NOMO-1 treated with dmso at 0.1 percent for 144 hours (cell line): Measurements from ENCODE around the gene RAB3GAP1.

Source experiments
- DNase-seq: peaks from one replicate; lab custom pipeline; 2025; ENCODE audit not compliant: unreplicated experiment; lab: John Stamatoyannopoulos, UW

RAB3GAP1 gene

GRCh38 chr2:135162377-135162776, 110.3 kb downstream of the RAB3GAP1 start:
- DNase-seq, result no peak

DNA sequence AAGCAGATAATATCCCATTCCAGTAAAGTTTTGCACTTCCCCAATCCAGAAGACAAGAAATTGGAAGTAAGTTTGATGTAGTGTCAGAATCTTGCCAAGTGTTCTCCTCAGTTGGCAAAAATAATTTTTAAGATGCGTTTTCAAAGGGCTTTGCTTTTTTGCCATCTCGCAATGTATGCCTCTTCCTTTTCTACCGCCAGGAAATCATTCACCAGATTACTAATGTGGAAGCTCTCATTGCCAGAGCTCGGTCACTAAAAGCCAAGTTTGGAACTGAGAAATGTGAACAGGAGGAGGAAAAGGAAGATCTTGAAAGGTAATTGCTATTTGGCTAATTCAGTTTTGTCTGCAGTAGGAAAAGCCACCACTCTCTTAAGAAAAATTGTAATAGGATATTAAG, 110.7 kb downstream of the RAB3GAP1 start:
- DNase-seq, result no peak

DNA sequence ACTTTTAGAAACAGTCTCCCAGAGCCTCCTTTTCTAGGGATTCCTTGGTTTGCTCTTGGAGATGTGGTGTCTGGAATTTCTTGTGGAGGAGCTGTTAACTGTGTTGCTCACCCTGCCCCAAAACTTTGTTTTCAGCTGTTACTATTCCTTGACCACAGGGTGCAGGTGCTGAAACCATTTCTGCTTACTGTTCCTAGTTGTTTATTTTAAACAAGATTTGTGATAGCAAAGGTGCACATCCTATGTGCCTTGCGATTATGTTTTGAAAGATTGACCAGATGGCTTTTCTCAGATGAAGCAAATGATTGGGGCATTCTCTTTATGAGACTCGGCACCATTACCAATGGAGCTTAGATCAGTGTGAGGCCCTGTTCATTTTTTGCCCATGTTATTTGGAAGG, 111.2 kb downstream of the RAB3GAP1 start:
- DNase-seq, result no peak

DNA sequence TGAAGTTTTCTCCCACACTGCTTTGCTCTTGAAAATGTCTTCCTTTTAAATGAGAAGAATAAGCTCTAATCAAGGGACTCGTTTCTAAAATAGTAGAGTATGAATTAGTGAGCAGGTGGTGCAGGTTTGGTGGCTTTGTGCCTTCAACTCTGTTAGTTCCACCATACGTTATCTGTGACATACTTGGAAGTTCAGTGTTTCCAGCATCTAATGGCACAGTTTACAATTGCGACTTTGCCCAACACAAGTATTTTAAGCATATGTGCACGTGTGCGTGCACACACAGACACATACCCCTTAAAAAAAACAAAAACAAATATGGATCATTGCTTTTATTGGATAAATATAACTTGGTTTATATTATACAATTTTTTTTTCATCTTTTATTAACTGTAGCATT, 111.8 kb downstream of the RAB3GAP1 start:
- DNase-seq, result no peak

- DNase-seq, result no peak
Observed at GRCh38 chr2:135164431-135164830, 112.3 kb downstream of the RAB3GAP1 start.

GRCh38 chr2:135167273-135167672, 115.2 kb downstream of the RAB3GAP1 start:
- no peak for DNase-seq

DNA sequence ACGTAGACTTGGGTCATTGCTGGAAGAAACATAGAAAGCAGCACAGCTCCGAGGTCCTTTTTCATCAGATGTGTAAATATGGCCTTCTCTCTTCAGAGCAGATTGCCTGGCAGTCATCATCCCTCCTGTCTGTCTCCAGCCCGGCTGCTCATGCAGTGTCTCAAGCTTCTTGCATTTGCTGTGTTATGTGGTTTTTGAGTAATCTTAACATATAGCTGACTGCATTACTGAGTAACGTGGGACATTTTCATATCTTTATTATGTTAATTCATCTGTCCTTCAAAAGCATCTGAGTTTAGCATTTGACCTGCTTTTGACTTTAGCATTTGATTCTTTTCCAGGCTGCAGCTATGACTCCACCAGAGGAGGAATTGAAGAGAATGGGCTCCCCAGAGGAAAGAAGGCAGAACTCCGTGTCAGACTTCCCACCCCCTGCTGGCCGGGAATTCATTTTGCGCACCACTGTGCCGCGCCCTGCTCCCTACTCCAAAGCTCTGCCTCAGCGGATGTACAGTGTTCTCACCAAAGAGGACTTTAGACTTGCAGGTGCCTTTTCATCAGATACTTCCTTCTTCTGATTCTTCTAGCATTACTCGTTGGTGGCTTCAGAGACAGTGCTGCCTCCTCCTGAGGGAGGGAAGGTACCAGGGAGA, 116.2 kb downstream of the RAB3GAP1 start:
- no peak for DNase-seq

- DNase-seq, result no peak
Observed at GRCh38 chr2:135169900-135170753, 118.0 kb downstream of the RAB3GAP1 start.

DNA sequence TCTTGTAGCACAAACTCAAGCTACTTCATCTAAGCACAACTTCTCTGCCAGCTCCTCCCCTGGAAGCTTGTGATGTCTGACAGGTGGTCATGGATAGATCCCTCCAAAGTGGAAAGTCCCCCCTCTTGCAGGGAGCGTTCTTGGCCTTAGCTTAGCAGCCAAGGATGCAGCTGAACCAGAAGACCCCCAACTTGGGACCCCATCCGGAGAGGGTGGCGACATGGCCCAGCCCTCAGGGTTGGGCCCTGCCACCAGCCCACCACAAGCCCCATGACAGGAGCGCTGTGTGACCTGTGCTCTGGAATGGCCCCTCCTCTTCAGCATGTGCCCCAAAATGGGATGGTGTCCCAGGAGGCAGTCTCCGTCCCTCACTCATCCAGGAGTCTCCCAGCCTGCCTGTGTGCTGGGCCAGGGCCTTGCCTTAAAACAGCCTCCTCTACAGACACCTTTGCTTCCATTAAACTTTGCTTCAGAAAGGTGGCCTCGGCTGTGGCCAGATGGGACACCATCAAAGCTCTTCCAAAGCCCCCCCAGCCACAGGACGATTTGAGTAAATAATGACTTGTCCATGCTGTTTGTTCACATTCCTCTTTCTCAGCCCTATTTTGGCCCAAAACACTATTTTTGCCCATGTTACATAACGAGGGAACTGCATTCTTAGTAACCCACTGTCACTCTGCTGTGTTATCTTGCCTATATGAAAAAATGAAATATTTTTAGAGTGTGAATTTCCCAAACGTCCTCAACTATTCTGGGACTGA, 122.1 kb downstream of the RAB3GAP1 start:
- DNase-seq, result no peak

DNA sequence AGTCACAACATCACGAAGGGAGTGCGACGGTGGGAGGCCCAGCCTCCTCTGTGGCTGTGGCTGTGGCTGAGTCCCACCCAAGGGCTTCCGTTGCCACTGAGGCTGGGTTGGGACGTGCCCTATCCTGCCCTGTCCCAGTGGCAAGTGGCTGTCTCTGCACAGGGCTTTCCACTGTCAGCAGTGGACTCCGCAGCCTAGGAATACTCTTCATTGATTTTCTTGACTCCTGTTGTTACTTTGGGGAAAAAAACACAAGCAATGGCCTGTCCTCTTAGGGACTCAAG, 122.7 kb downstream of the RAB3GAP1 start:
- no peak for DNase-seq

DNA sequence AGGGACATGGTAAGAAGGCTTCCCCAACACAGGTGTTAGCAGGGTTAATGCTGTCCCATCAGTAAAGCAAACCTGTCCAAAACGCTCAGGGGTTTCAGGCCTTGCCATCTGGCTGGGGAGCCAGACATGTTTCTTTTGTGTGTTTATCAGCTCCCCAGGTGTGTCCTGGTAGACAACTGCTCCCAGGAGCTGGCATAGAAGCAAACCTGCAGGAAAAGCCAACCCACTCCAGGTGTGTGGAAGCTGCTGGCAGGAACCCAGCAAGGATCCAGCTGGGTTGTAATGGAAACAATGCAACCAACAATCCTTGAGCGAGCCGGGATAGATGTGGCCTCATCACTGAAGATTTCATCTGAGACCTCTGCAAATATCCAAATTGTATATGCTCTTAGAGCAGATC, 123.1 kb downstream of the RAB3GAP1 start:
- no peak for DNase-seq

DNA sequence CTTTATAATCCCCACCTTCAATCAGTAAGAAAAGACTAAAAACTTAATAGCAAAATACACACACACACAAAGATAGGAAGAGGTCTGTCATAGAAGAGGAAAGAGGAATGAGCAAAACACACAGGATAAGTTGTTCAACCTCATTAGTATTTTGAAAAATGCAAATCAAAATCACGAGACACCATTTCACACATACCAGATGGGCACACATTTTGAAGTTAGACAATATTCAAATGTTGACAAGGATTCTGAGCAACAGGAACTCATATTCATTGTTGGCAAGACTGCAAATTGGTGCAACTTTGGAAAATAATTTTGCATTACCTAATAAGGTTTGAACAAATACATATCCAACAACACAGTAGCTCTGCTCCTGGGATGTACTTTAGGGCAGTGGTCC, 127.6 kb downstream of the RAB3GAP1 start:
- DNase-seq, result no peak

- no peak for DNase-seq
Observed at GRCh38 chr2:135182190-135182589, 130.1 kb downstream of the RAB3GAP1 start.

DNA sequence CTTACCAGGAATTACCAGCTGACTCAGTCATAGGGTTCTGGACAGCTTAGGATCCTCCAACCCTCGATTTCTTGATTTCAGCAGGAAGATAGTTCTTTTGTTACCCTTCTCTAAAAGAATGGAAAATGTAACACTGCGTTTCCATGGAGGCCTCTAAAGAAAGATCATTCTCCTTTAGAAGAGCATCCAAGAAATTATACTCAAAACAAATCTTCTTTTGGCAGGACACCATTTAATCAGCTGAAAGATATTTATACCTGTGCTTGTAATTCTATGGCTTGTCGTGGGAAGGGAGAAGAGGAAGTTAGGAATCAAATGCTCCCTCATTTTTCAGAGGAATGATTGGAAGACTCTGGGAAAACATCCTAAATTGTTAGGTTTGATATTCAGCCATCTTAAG, 130.5 kb downstream of the RAB3GAP1 start:
- DNase-seq, result no peak

DNA sequence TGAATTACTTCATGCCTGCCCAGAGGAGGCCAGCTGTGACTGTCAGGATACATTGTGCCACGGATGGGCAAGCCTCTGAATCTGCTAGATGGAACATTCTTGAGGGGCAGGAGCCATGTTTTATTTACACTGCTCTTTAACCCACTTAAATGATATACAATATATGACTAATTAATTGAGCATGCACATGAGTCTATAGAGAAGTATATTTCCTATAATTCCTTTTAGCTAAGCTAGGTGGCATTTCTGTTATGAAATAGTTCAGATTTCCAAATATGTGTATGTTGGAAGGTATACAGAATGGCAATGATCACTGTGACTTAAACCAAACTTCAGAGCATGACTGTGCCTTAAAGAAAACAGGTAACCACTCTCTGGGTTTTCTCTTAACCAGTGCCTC, 131.7 kb downstream of the RAB3GAP1 start:
- no peak for DNase-seq

GRCh38 chr2:135186054-135186453, 134.0 kb downstream of the RAB3GAP1 start:
- no peak for DNase-seq

DNA sequence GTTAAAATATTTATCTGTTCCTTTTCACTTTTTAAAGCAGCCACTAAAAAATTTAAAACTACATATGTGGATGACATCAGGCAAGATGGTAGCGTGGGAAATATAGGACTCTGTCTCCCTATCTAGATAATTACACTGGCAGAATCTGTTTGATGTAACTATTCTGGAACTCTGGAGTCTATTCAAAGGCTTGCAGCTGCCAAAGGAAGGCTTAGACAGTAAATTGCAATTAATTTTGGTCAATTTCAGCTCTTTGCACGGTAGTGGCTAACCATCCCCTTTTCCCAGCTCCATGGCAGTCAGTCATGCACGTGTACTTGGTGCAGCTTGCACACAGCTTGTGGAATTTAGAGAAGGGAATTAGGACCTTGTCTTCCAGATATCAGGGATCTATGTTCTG, 135.2 kb downstream of the RAB3GAP1 start:
- DNase-seq, result no peak

DNA sequence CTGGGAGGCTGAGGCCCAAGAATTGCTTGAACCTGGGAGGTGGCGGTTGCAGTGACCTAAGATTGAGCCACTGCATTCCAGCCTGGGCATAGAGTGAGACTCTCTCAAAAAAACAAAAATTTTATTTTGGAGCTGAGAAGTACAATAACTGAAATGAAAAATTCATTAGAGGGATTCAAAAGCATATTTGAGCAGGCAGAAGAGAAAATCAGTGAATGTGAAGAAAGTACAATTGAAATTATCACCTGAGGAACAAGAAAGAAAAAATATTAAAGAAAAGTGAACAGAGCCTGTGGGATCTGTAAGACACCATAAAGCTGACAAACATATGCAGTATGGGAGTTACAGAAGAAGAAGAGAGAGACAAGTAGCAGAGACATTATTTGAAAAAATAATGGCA, 137.1 kb downstream of the RAB3GAP1 start:
- no peak for DNase-seq

GRCh38 chr2:135190799-135191198, 138.7 kb downstream of the RAB3GAP1 start:
- DNase-seq, result no peak

DNA sequence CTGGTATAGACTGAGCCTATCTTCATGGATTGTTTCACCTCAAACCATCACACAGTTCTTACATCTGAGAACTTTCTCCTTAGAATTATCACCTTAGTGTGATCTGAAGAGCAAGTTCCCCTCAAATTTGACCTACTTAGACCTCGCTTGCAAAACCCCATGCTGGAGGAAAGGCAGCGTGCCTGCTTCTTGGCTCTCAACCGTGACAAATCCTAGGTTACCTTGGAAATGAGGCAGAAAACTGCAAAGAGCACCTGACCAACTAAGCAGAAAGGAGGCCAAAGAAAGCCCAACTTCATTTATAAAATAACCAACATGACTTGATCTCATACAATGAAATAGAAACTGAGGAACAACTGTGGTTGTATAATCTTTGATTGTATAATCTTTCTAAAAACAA, 146.4 kb downstream of the RAB3GAP1 start:
- no peak for DNase-seq

GRCh38 chr2:135202751-135203150, 150.7 kb downstream of the RAB3GAP1 start:
- no peak for DNase-seq

- no peak for DNase-seq
Observed at GRCh38 chr2:135203944-135204343, 151.9 kb downstream of the RAB3GAP1 start.
